Naive thymus-derived CD4-positive, alpha-beta T cell (primary cell): ENCODE measurements around the gene PIM1. TPM values are rescaled to one million over a fixed set of nuclear protein-coding genes. Genes with fewer than 3 reads are reported as not detected.

Source experiments
- ATAC-seq: fragments of 150-1000 bp; cut with Tn5 transposase; 2 replicates; pipeline ENCODE4 v1.10.0; 2021; ENCODE audit warnings: mild to moderate bottlenecking, moderate library complexity
- CTCF ChIA-PET: fragments of 350-600 bp; sonication (Branson Sonifier 250); formaldehyde crosslinking; loops from one replicate; lab custom pipeline; 2021; ENCODE audit warnings: antibody characterized with exemption; lab: Charles Lee
- POLR2A ChIA-PET: fragments of 350-600 bp; sonication (Branson Sonifier 250); formaldehyde crosslinking; loops from one replicate; lab custom pipeline; 2021; ENCODE audit warnings: antibody characterized with exemption, inconsistent platforms; lab: Charles Lee
- DNase-seq, 9 donors: peaks; one replicate each; pipeline versions ENCODE4 v3.0.0 to v3.0.0-alpha.2; 2020 to 2022; ENCODE audit warnings: mixed read lengths in 1 of 9
- H3K27ac ChIP-seq: one replicate; pipeline ENCODE4 v1.7.0; 2013; ENCODE audit warnings: mild to moderate bottlenecking, low read depth, low read length, moderate library complexity
- H3K27me3 ChIP-seq, 2 donors: one replicate each; pipeline ENCODE4 v1.7.0; 2013; ENCODE audit warnings: low read length in 2 of 2, mild to moderate bottlenecking in 2 of 2, moderate library complexity in 2 of 2; ENCODE audit not compliant: control insufficient read depth in 2 of 2, insufficient read depth in 2 of 2
- H3K36me3 ChIP-seq, 3 experiments: 1 replicate in 2 of 3; 2 replicates in 1 of 3; pipeline ENCODE4 v1.7.0; 2013; ENCODE audit warnings: low read length in 3 of 3, mild to moderate bottlenecking in 3 of 3, moderate library complexity in 1 of 3; ENCODE audit not compliant: insufficient read depth in 3 of 3, control insufficient read depth in 2 of 3
- H3K4me1 ChIP-seq, 2 donors: one replicate each; pipeline ENCODE4 v1.7.0; 2013; ENCODE audit warnings: low read length in 2 of 2, mild to moderate bottlenecking in 2 of 2, moderate library complexity in 1 of 2; ENCODE audit not compliant: control insufficient read depth in 2 of 2, insufficient read depth in 2 of 2
- H3K4me3 ChIP-seq: 2 replicates; pipeline ENCODE4 v1.7.0; 2013; ENCODE audit warnings: mild to moderate bottlenecking, low read length
- H3K9me3 ChIP-seq, 3 experiments: 1 replicate in 2 of 3; 2 replicates in 1 of 3; pipeline ENCODE4 v1.7.0; 2013; ENCODE audit warnings: low read length in 3 of 3; ENCODE audit not compliant: control insufficient read depth in 2 of 3
- H3K27ac Mint-ChIP-seq, 9 donors: one replicate each; pipeline ENCODE4 v1.8.0; 2020 to 2022; ENCODE audit warnings: mixed read lengths in 9 of 9, mild to moderate bottlenecking in 8 of 9, moderate library complexity in 5 of 9, inconsistent platforms in 2 of 9
- H3K27me3 Mint-ChIP-seq, 5 donors: one replicate each; pipeline ENCODE4 v1.8.0; 2021 to 2022; ENCODE audit warnings: mixed read lengths in 5 of 5, mild to moderate bottlenecking in 1 of 5
- H3K36me3 Mint-ChIP-seq, 5 donors: one replicate each; pipeline ENCODE4 v1.8.0; 2020 to 2022; ENCODE audit warnings: mixed read lengths in 5 of 5, mild to moderate bottlenecking in 3 of 5, inconsistent platforms in 1 of 5
- H3K4me1 Mint-ChIP-seq, 7 donors: one replicate each; pipeline ENCODE4 v1.8.0; 2020 to 2022; ENCODE audit warnings: mixed read lengths in 7 of 7, mild to moderate bottlenecking in 3 of 7, inconsistent platforms in 1 of 7
- H3K4me3 Mint-ChIP-seq, 10 donors: one replicate each; pipeline ENCODE4 v1.8.0; 2020 to 2022; ENCODE audit warnings: mild to moderate bottlenecking in 10 of 10, mixed read lengths in 10 of 10, moderate library complexity in 6 of 10, inconsistent platforms in 2 of 10
- H3K9me3 Mint-ChIP-seq, 11 donors: one replicate each; pipeline ENCODE4 v1.8.0; 2020 to 2022; ENCODE audit warnings: mixed read lengths in 11 of 11, mild to moderate bottlenecking in 4 of 11, inconsistent platforms in 1 of 11, moderate library complexity in 1 of 11
- intact Hi-C, 2 donors: fragments of 100-400 bp; cut with micrococcal nuclease; formaldehyde crosslinking; loops; one replicate each; pipeline ENCODE4 v1.15.1; 2023
- polyA plus RNA-seq, 2 donors: library from polyadenylated mRNA; unstranded; fragments of 300-500 nt; fragmentation: Illumina TruSeq; gene quantifications; one replicate each; pipeline ENCODE4 v1.2.3, GENCODE V29; 2021
- total RNA-seq, 6 experiments: library from RNA in 5 of 6; stranded (reverse) in 5 of 6; gene quantifications; 1 replicate in 5 of 6; 2 replicates in 1 of 6; pipeline ENCODE4 v1.2.3 and lab custom pipeline; 2021 to 2026

PIM1 gene
- total and polyA plus RNA-seq, 7 experiments from 2014 or later = 100 to 550 (median 244) TPM

- Mint-ChIP-seq H3K27ac (peak overlapping the region; percentile 93 to 98 (median 94)), H3K27me3 (no peaks in the 10 kb centered on the region), H3K4me3 (peak overlapping the region; percentile 92 to 100 (median 94)), H3K9me3 (peaks cover 0 to 4% (median 0%) of the 10 kb centered on the region in 11 donors), H3K4me1 (peaks cover 51 to 66% (median 64%) of the 10 kb centered on the region in 7 donors), H3K36me3 (peaks cover 24 to 66% (median 52%) of the 10 kb centered on the region in 5 donors)
- peak overlapping the region; percentile 71 for H3K4me3 ChIP-seq
- POLR2A ChIA-PET = interaction anchor here (0.6 to 10.5 kb wide), 11 partner anchors 9 to 1465 kb away, joined by 3 to 276 read pairs (median 40); partner anchors contain the start of genes C6orf89 and MTCH1
- ATAC-seq (no peak), DNase-seq (peak in 2 of 9 donors; percentile 46 to 57)
- peaks cover 32 to 48% (median 36%) of the 10 kb centered on the region in 3 experiments for H3K36me3 ChIP-seq
- no peaks in the 10 kb centered on the region for H3K27me3 ChIP-seq
- peak overlapping the region; percentile 77 for H3K27ac ChIP-seq
- CTCF ChIA-PET = interaction anchor here (0.6 to 15.1 kb wide), 13 partner anchors 7 to 149 kb away, joined by 3 to 443 read pairs (median 6); no protein-coding TSS in a partner anchor
- H3K4me1 ChIP-seq = peaks cover 41 to 50% of the 10 kb centered on the region in 2 donors
- intact Hi-C loops = loop anchor here (2.0 to 5.0 kb wide), 6 partner anchors 85 to 576 kb away; partner anchors contain the start of genes CDKN1A (in 1 of the 2) and TMEM217 (in 1 of the 2)
- H3K9me3 ChIP-seq = no peaks in the 10 kb centered on the region
Measured at GRCh38 chr6:37173493-37174195, 3.7 kb downstream of the PIM1 start.

GRCh38 chr6:37174196-37174514, 4.2 kb downstream of the PIM1 start:
- peak overlapping the region; percentile 71 for H3K4me3 ChIP-seq
- H3K27me3 Mint-ChIP-seq = no peaks in the 10 kb centered on the region
- ChIA-PET POLR2A (interaction anchor here (1.4 to 10.5 kb wide), 10 partner anchors 8 to 289 kb away, joined by 4 to 276 read pairs (median 54); partner anchors contain the start of genes C6orf89 and MTCH1), CTCF (interaction anchor here (1.0 to 15.1 kb wide), 8 partner anchors 15 to 210 kb away, joined by 3 to 443 read pairs (median 12); no protein-coding TSS in a partner anchor)
- H3K36me3 ChIP-seq = peaks cover 32 to 48% (median 36%) of the 10 kb centered on the region in 3 experiments
- H3K9me3 ChIP-seq = no peaks in the 10 kb centered on the region
- DNase-seq (no peak), ATAC-seq (no peak)
- H3K4me1 Mint-ChIP-seq = peaks cover 46 to 61% (median 59%) of the 10 kb centered on the region in 7 donors
- H3K27me3 ChIP-seq = no peaks in the 10 kb centered on the region
- peaks cover 41 to 45% of the 10 kb centered on the region in 2 donors for H3K4me1 ChIP-seq
- intact Hi-C loops = loop anchor here (5.0 kb wide), 5 partner anchors 118 to 577 kb away; partner anchors contain the start of gene CDKN1A (in 1 of the 2)
- peak overlapping the region; percentile 92 to 100 (median 94) for H3K4me3 Mint-ChIP-seq
- H3K27ac Mint-ChIP-seq = peak overlapping the region; percentile 93 to 98 (median 94)
- H3K27ac ChIP-seq = peak overlapping the region; percentile 77
- peaks cover 24 to 66% (median 52%) of the 10 kb centered on the region in 5 donors for H3K36me3 Mint-ChIP-seq
- H3K9me3 Mint-ChIP-seq = peaks cover 0 to 4% (median 0%) of the 10 kb centered on the region in 11 donors

- H3K27ac ChIP-seq = peak overlapping the region; percentile 77
- peaks cover 41 to 46% of the 10 kb centered on the region in 2 donors for H3K4me1 ChIP-seq
- Mint-ChIP-seq H3K27ac (peak overlapping the region; percentile 93 to 98 (median 94)), H3K4me1 (peaks cover 42 to 61% (median 56%) of the 10 kb centered on the region in 7 donors), H3K36me3 (peaks cover 24 to 66% (median 52%) of the 10 kb centered on the region in 5 donors), H3K4me3 (peak overlapping the region; percentile 92 to 100 (median 94)), H3K9me3 (peaks cover 0 to 4% (median 0%) of the 10 kb centered on the region in 11 donors), H3K27me3 (no peaks in the 10 kb centered on the region)
- H3K9me3 ChIP-seq = no peaks in the 10 kb centered on the region
- H3K4me3 ChIP-seq = peak overlapping the region; percentile 71
- DNase-seq = no peak
- intact Hi-C loops = loop anchor here (5.0 kb wide), 5 partner anchors 118 to 577 kb away; partner anchors contain the start of gene CDKN1A (in 1 of the 2)
- H3K27me3 ChIP-seq = no peaks in the 10 kb centered on the region
- POLR2A ChIA-PET = interaction anchor here (0.9 to 10.5 kb wide), 10 partner anchors 8 to 289 kb away, joined by 3 to 276 read pairs (median 20); partner anchors contain the start of genes C6orf89 and MTCH1
- no peak for ATAC-seq
- CTCF ChIA-PET = interaction anchor here (0.8 to 15.1 kb wide), 6 partner anchors 19 to 211 kb away, joined by 3 to 443 read pairs (median 10); no protein-coding TSS in a partner anchor
- peaks cover 32 to 48% (median 36%) of the 10 kb centered on the region in 3 experiments for H3K36me3 ChIP-seq
Measured at GRCh38 chr6:37174515-37175331, 4.8 kb downstream of the PIM1 start.

GRCh38 chr6:37175332-37176267, 5.6 kb downstream of the PIM1 start:
- H3K4me3 ChIP-seq = peak overlapping the region; percentile 71
- intact Hi-C loops = no loop called here
- POLR2A ChIA-PET = interaction anchor here (0.6 to 10.5 kb wide), 11 partner anchors 7 to 292 kb away, joined by 3 to 276 read pairs (median 15); partner anchors contain the start of genes C6orf89 and MTCH1
- ATAC-seq (no peak), DNase-seq (no peak)
- Mint-ChIP-seq H3K27ac (peak overlapping the region; percentile 93 to 98 (median 94)), H3K4me3 (peak overlapping the region; percentile 92 to 100 (median 94)), H3K36me3 (peaks cover 24 to 66% (median 52%) of the 10 kb centered on the region in 5 donors), H3K4me1 (peaks cover 43 to 66% (median 61%) of the 10 kb centered on the region in 7 donors), H3K9me3 (peaks cover 0 to 4% (median 0%) of the 10 kb centered on the region in 11 donors), H3K27me3 (no peaks in the 10 kb centered on the region)
- CTCF ChIA-PET = interaction anchor here (0.6 to 15.1 kb wide), 7 partner anchors 11 to 1827 kb away, joined by 3 to 443 read pairs (median 4); no protein-coding TSS in a partner anchor
- no peaks in the 10 kb centered on the region for H3K27me3 ChIP-seq
- H3K4me1 ChIP-seq = peaks cover 46 to 54% of the 10 kb centered on the region in 2 donors
- H3K27ac ChIP-seq = peak overlapping the region; percentile 77
- peaks cover 32 to 44% (median 36%) of the 10 kb centered on the region in 3 experiments for H3K36me3 ChIP-seq
- H3K9me3 ChIP-seq = no peaks in the 10 kb centered on the region

- Mint-ChIP-seq H3K27ac (peak overlapping the region; percentile 83 to 98 (median 94)), H3K9me3 (peaks cover 0 to 2% (median 0%) of the 10 kb centered on the region in 11 donors), H3K36me3 (peaks cover 24 to 64% (median 49%) of the 10 kb centered on the region in 5 donors), H3K27me3 (no peaks in the 10 kb centered on the region), H3K4me3 (peak overlapping the region; percentile 48 to 100 (median 94)), H3K4me1 (peaks cover 44 to 72% (median 67%) of the 10 kb centered on the region in 7 donors)
- CTCF ChIA-PET = interaction anchor here (0.6 to 15.1 kb wide), 8 partner anchors 10 to 1827 kb away, joined by 3 to 443 read pairs (median 4); no protein-coding TSS in a partner anchor
- DNase-seq = no peak
- no peak for ATAC-seq
- H3K27ac ChIP-seq = peak overlapping the region; percentile 77
- H3K9me3 ChIP-seq = no peaks in the 10 kb centered on the region
- peaks cover 29 to 35% (median 32%) of the 10 kb centered on the region in 3 experiments for H3K36me3 ChIP-seq
- no peaks in the 10 kb centered on the region for H3K27me3 ChIP-seq
- peaks cover 52 to 60% of the 10 kb centered on the region in 2 donors for H3K4me1 ChIP-seq
- intact Hi-C loops = no loop called here
- POLR2A ChIA-PET = interaction anchor here (0.6 to 10.5 kb wide), 9 partner anchors 6 to 293 kb away, joined by 3 to 276 read pairs (median 26); no protein-coding TSS in a partner anchor
- H3K4me3 ChIP-seq = no peak overlapping the region
Measured at GRCh38 chr6:37176268-37177076, 6.5 kb downstream of the PIM1 start.
